ENCODE data around the gene RXFP1.

The RXFP1 gene

DNA sequence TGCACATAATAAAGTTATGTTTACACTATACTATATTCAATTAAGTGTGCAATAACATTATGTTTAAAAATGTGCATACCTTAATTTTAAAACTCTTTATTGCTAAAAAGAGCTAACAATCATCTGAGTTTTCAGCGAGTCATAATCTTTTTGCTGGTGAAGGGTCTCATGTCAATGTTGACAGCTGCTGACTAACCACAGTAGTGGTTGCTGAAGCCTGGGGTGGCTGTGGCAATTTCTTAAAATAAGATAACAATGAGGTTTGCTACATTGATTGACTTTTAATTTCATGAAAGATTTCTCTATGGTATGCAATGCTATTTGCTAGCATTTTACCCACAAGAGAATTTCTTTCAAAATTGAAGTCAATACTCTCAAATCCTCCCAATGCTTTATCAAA, 91.4 kb downstream of the RXFP1 start:
- Histone ChIP-seq H3K27me3 (ENCODE audit: insufficient read depth, poor library complexity, severe bottlenecking) (no peaks in the 10 kb centered on the region), H3K27ac (ENCODE audit: poor library complexity, severe bottlenecking) (no peak overlapping the region), H3K36me3 (ENCODE audit: low read depth) (no peaks in the 10 kb centered on the region), H3K9me3 (ENCODE audit: severe bottlenecking) (no peaks in the 10 kb centered on the region), H3K4me1 (ENCODE audit: insufficient read depth, poor library complexity, severe bottlenecking) (no peaks in the 10 kb centered on the region), H3K4me3 (ENCODE audit: severe bottlenecking) (no peak overlapping the region)
- DNase-seq (ENCODE audit: low spot score) (no peak), ATAC-seq (ENCODE audit: low read depth) (no peak)
- TF ChIP-seq, protein P1, sequence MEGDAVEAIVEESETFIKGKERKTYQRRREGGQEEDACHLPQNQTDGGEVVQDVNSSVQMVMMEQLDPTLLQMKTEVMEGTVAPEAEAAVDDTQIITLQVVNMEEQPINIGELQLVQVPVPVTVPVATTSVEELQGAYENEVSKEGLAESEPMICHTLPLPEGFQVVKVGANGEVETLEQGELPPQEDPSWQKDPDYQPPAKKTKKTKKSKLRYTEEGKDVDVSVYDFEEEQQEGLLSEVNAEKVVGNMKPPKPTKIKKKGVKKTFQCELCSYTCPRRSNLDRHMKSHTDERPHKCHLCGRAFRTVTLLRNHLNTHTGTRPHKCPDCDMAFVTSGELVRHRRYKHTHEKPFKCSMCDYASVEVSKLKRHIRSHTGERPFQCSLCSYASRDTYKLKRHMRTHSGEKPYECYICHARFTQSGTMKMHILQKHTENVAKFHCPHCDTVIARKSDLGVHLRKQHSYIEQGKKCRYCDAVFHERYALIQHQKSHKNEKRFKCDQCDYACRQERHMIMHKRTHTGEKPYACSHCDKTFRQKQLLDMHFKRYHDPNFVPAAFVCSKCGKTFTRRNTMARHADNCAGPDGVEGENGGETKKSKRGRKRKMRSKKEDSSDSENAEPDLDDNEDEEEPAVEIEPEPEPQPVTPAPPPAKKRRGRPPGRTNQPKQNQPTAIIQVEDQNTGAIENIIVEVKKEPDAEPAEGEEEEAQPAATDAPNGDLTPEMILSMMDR (IDR thresholded peaks at IDR 0.05; ENCODE audit: poor library complexity, severe bottlenecking): no peak

DNA sequence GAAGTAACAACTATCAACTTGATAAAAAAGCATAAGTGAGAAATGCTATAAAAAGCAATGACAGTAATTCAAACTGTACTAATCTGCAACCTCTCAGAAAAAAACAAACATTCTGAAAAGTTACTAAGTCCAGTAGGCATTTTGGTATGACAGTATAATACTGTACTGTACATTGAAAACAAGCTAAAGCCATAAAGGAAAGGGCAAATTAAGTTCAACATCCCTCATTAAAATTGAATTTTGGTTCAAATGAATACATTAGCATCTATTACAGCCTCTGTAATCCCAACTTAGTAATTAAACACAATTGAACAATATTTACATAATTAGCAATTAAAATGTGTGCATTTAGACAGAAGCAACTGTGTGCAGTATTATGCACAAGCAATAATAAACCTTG, 96.3 kb downstream of the RXFP1 start:
- no peaks in the 10 kb centered on the region for H3K4me1 ChIP-seq (ENCODE audit: insufficient read depth, poor library complexity, severe bottlenecking)
- no peaks in the 10 kb centered on the region for H3K9me3 ChIP-seq (ENCODE audit: severe bottlenecking)
- TF ChIP-seq, protein P1 (IDR thresholded peaks at IDR 0.05; ENCODE audit: poor library complexity, severe bottlenecking): no peak
- no peak for ATAC-seq (ENCODE audit: low read depth)
- no peaks in the 10 kb centered on the region for H3K27me3 ChIP-seq (ENCODE audit: insufficient read depth, poor library complexity, severe bottlenecking)
- no peak overlapping the region for H3K4me3 ChIP-seq (ENCODE audit: severe bottlenecking)
- no peak for DNase-seq (ENCODE audit: low spot score)
- no peak overlapping the region for H3K27ac ChIP-seq (ENCODE audit: poor library complexity, severe bottlenecking)
- H3K36me3 ChIP-seq (ENCODE audit: low read depth): no peaks in the 10 kb centered on the region

- Histone ChIP-seq H3K27me3 (ENCODE audit: insufficient read depth, poor library complexity, severe bottlenecking) (no peaks in the 10 kb centered on the region), H3K9me3 (ENCODE audit: severe bottlenecking) (no peaks in the 10 kb centered on the region), H3K4me1 (ENCODE audit: insufficient read depth, poor library complexity, severe bottlenecking) (no peaks in the 10 kb centered on the region), H3K36me3 (ENCODE audit: low read depth) (no peaks in the 10 kb centered on the region), H3K27ac (ENCODE audit: poor library complexity, severe bottlenecking) (no peak overlapping the region), H3K4me3 (ENCODE audit: severe bottlenecking) (no peak overlapping the region)
- TF ChIP-seq, protein P1 (IDR thresholded peaks at IDR 0.05; ENCODE audit: poor library complexity, severe bottlenecking): no peak
- ATAC-seq (ENCODE audit: low read depth): no peak
- DNase-seq (ENCODE audit: low spot score): no peak
These were observed 100.0 kb downstream of the RXFP1 start for GRCh38 chr4:158621729-158622128.

DNA sequence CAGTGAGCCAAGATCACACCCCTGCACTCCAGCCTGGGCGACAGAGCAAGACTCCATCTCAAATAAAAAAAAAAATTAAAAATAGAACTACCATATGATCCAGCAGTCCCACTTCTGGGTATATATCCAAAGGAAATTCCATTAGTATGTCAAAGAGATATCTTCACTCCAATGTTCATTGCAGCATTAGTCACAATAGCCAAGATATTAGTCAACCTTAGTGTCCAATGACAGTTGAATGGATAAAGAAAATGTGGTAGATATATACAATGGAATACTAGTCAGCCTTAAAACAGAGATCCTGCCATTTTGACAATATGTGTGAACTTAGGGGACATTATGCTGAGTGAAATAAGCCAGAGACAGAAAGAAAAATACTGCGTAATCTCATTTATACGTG, 100.6 kb downstream of the RXFP1 start:
- no peaks in the 10 kb centered on the region for H3K9me3 ChIP-seq (ENCODE audit: severe bottlenecking)
- no peaks in the 10 kb centered on the region for H3K4me1 ChIP-seq (ENCODE audit: insufficient read depth, poor library complexity, severe bottlenecking)
- no peaks in the 10 kb centered on the region for H3K36me3 ChIP-seq (ENCODE audit: low read depth)
- H3K27me3 ChIP-seq (ENCODE audit: insufficient read depth, poor library complexity, severe bottlenecking): no peaks in the 10 kb centered on the region
- TF ChIP-seq, protein P1 (IDR thresholded peaks at IDR 0.05; ENCODE audit: poor library complexity, severe bottlenecking): no peak
- H3K27ac ChIP-seq (ENCODE audit: poor library complexity, severe bottlenecking): no peak overlapping the region
- no peak overlapping the region for H3K4me3 ChIP-seq (ENCODE audit: severe bottlenecking)
- ATAC-seq (ENCODE audit: low read depth) (no peak), DNase-seq (ENCODE audit: low spot score) (no peak)

DNA sequence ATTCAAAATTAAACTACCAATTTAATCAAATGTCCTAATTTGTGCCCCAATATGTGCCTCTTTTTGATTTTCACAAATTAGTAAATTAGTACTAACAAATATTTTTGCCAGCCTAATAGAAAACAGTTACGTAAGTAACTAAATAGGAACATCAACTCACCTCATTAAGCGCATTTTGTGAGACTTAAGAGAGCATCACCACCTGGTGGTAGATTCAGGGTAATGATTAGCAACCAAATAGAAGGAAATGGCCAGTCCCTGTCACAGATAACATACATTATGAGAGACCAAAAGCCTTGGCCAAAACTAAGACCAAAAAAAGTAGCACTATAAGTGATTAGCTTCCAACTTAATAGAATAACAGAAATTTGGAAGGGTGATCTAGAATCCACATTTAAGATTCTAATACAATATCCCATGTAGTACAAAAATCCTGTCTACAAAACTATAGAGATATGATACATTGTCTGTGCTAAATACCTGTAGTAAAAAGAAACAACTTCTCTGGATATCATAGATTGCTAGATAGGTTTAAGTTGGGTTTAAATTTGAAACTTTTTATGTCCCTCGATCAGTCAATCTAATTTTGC, 103.3 kb downstream of the RXFP1 start:
- no peak overlapping the region for H3K4me3 ChIP-seq (ENCODE audit: severe bottlenecking)
- TF ChIP-seq, protein P1 (IDR thresholded peaks at IDR 0.05; ENCODE audit: poor library complexity, severe bottlenecking): peak; percentile 93
- H3K27ac ChIP-seq (ENCODE audit: poor library complexity, severe bottlenecking): no peak overlapping the region
- no peak for DNase-seq (ENCODE audit: low spot score)
- no peaks in the 10 kb centered on the region for H3K27me3 ChIP-seq (ENCODE audit: insufficient read depth, poor library complexity, severe bottlenecking)
- no peaks in the 10 kb centered on the region for H3K9me3 ChIP-seq (ENCODE audit: severe bottlenecking)
- no peaks in the 10 kb centered on the region for H3K36me3 ChIP-seq (ENCODE audit: low read depth)
- ATAC-seq (ENCODE audit: low read depth): peak; percentile 61; the same call in 2 of the 3 replicates
- no peaks in the 10 kb centered on the region for H3K4me1 ChIP-seq (ENCODE audit: insufficient read depth, poor library complexity, severe bottlenecking)

All from RWPE2 (cell line).